IPS-18c (cell line): ENCODE data around the gene TMEM217.

Experiments
- H3K4me3 ChIP-seq: 2 replicates; pipeline ENCODE4 v1.7.0; 2013; ENCODE audit warnings: low read depth, mild to moderate bottlenecking, low read length, moderate library complexity; ENCODE audit not compliant: insufficient read depth
- H3K9me3 ChIP-seq: one replicate; pipeline ENCODE4 v1.6.1; 2013; ENCODE audit warnings: mild to moderate bottlenecking, low read length, moderate library complexity; ENCODE audit not compliant: control insufficient read depth, insufficient read depth

TMEM217 gene

DNA sequence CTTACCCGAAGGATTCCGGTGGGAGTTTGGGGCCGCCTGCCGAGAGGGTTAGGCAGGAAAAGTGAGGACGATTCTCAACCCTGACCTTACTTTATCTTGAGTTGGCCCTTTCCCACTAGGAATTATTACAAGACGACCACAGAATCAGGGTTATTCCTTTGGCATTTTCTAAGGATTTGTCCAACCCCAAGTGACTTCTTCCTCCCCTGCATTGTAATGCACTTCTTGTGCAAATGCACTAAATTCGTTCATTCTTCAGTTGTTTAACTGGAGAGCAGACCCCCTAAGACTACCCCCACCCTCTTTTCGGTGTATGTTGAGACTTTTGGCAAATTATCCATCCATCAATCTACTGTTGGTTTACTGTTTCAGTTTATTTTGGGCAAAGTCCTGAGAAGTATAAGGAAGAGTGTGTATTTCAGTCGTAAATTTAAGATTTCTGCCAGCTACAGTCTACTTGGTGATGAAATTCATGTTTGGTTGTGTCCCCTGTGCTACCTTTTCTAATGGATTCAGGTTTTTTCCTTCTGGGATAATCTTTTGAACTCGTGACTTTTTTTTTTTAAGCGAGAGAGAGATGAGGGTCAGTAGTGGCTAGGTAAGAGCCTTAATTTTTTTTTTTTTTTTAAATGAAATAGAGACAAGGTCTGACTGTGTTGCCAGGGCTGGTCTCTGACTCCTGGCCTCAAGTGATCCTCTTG is 611 bp upstream of the TMEM217 start:
- H3K9me3 ChIP-seq = no peaks in the 10 kb centered on the region
- peak overlapping the region; percentile 82 for H3K4me3 ChIP-seq

DNA sequence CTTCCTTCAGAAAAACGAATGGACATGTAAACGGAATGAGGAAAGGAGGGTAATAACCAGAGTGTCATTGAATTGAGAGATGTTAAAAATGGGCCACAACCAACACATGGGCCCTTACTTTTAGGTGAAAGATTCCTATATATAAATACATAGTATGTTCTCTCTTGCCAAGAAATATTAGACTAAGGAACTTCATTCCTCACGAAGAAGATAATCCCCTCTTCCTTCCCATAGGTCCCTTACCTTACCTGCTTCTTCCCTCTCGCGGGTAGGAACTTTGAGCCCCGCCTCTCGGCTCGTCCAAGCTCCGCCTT is 667 bp downstream of the TMEM217 start:
- H3K9me3 ChIP-seq = no peaks in the 10 kb centered on the region
- peak overlapping the region; percentile 36; the same call in 1 of the 2 replicates for H3K4me3 ChIP-seq

DNA sequence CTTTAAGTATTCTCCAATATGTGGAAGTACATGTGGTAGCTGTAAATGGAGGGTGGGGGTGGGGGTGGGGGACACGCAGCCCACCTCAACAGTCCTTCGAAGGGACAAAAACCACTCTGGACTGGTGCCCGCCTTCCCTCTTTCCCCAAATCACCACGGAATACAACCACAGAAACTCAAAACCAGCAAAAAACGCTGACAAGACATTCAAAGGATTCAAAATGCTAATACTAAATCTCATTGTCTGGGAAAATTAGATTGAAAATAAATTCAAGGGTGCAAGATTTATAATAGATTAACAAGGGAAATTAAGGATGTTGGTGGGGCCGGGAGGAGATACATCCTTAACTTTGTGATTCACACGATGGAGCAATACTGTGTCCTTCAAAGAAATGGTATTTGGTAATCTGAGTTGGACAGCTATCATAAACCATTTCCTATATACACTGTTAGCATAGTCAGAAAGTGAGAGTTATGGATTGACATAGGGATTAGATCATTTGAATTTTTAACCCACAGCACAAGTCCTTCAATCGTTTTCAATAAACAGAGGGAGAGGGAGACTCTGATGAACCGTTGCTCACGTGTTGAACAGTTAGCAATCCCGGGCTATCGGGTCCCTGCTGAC is 1.1 kb downstream of the TMEM217 start:
- Histone ChIP-seq H3K4me3 (peak overlapping the region; percentile 36; the same call in 1 of the 2 replicates), H3K9me3 (no peaks in the 10 kb centered on the region)

DNA sequence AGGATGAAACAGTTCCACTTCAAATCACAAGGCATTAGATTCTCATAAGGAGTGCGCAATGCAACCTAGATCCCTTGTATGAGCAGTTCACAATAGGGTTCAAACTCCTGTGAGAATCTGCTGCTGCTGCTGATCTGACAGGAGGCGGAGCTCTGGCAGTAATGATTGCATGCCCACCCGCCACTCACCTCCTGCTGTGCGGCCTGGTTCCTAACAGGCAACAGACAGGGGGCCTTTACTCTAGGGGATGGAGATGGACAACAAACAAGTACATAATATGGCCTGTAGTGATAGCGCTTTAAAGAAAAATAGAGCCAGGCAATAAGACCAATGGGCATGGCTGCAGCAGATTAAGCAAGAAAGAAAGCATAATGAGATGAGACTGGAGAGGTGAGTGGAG is 3.1 kb downstream of the TMEM217 start:
- Histone ChIP-seq H3K9me3 (no peaks in the 10 kb centered on the region), H3K4me3 (no peak overlapping the region)

DNA sequence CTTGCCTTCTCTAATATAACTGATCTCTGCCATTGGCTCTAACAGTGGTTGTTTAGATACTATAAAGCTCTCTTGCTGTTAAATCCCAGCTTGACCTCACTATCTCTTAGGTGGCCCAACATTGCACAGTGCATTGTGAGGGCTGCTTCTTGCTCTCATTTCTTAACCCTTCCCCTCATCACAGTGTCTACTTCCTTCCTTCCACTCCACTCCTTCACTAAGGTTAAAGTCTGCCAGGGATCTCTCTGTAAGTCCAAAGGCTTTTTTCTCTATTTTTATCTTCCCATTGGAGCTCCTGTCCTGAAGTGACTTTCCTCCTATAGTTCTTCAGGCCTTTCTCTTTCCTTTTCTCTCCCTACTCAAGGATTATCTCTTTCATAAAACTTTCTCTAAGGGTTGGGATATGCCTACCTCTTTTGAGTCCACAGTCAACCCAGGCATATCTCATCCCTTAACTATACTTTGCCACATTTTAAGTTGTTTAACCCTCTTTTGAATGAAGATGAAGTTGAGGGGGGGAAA is 4.4 kb downstream of the TMEM217 start:
- Histone ChIP-seq H3K4me3 (no peak overlapping the region), H3K9me3 (no peaks in the 10 kb centered on the region)

DNA sequence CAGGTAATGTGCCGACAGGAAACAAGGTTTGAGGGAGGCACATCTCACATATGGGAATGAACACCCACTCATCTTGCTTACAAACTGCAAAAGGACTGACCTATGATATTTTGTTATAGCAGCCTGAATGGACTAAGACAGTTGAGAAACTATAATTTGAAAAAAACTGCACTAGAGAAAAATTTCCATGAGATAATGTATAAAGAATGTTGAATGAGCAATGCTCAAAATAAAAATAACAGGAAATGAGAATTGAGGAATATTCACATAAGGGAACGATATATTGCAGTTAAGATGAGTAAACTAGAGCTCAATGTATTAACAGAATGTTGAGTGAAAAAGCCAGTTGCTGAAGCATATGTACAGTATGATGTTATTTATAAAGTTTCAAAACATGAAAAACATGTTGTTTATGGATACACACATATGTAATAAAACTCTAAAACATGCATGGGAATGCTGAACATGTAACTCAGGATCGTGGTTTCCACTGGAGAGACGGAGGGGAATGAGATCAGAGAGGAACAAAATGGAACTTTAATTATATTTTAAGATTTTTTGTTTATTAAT is 6.6 kb downstream of the TMEM217 start:
- no peak overlapping the region for H3K4me3 ChIP-seq

DNA sequence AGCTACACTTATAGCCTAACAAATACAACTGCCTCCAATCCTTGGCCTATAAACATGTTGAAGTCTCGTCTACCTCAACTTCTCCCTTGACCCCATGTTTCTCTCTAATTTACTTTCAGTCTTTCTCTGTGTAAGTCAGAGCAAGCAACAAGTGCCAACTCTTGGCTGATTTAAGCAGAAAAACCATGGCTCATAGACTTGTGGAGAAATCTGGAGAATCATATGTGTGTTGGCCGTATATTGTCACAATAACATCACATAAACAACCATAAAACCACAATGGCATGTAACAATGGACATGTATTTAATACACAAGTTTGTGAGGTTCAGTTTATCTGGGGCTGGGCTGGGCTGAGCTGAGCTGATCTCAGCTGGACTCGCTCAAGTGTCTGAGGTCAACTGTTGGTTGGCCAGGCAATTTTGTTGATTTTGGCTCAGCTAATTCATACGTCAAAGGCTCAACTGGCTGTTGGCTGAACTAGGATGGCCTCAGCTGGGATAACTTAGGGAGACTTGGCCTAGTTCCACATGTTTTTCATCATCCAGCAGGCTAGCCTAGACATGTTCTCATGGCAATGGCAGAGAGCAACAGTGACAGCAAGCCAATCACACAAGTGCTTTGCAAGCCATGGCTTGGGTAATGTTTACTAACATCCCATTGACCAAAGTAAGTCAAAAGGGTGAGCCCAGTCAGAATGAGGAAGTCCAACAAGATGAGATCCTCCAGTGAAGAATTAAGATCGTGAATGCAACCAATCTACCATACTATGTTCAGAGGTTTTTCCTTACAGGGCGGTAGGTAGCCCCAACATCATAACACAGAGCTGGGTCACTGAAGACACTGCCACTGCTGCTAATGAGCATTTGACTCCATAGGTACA is 13.3 kb downstream of the TMEM217 start:
- no peak overlapping the region for H3K4me3 ChIP-seq
- no peaks in the 10 kb centered on the region for H3K9me3 ChIP-seq

More for the DNA sequence above, 6.6 kb downstream of the TMEM217 start:
- no peaks in the 10 kb centered on the region for H3K9me3 ChIP-seq

DNA sequence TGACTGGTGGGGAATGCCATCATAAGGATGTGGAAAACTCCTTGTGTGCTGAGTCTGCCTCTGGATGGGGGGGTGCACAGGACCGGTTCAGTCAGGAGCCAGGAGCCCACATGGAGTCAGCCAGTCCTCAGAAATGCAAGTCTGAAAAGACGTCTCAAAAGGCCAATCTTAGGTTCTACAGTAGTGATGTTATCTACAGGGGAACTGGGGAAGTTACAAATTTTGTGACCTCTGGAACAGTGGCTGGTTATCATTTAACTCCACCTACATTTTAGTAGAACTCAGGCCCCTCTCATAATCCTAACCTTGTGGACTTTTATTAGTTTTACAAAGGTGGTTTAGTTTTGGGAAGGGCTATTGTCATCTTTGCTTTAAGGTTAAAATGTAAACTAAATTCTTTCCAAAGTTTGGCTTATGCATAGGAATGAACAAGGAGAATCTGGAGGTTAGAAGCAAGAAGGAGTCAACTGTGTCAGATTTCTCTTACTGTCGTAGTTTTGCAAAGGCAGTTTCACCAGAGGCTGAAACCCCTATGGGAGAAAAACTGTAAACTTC is 14.1 kb downstream of the TMEM217 start:
- Histone ChIP-seq H3K9me3 (no peaks in the 10 kb centered on the region), H3K4me3 (no peak overlapping the region)

DNA sequence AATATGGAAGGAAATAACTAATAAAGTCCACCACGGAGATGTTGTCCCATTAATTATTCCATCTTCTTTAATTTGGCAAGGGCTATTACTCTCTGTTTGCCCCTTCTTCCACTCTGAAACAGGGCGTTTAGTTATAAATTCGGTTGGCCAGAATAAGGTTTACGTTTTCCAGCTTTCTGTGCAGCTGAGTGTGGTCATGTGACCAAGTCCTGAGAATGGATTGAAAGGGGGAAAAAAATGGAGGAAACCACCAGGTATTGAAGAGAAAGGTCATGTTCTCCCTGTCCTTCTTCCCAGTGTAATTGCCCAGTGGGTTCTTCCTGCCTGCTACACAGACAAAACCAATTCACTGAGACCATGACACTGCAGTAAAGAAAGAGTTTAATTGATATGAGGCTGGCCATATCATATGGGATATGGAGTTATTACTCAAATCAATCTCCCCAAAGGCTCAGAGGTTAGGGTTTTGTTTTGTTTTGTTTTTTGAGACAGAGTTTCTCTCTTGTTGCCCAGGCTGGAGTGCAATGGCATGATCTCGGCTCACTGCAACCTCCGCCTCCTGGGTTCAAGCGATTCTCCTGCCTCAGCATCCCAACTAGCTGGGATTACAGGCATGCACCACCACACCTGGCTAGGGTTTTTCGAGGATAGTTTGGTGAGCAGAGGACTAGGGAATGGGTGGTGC is 14.7 kb downstream of the TMEM217 start:
- no peak overlapping the region for H3K4me3 ChIP-seq
- H3K9me3 ChIP-seq = no peaks in the 10 kb centered on the region

DNA sequence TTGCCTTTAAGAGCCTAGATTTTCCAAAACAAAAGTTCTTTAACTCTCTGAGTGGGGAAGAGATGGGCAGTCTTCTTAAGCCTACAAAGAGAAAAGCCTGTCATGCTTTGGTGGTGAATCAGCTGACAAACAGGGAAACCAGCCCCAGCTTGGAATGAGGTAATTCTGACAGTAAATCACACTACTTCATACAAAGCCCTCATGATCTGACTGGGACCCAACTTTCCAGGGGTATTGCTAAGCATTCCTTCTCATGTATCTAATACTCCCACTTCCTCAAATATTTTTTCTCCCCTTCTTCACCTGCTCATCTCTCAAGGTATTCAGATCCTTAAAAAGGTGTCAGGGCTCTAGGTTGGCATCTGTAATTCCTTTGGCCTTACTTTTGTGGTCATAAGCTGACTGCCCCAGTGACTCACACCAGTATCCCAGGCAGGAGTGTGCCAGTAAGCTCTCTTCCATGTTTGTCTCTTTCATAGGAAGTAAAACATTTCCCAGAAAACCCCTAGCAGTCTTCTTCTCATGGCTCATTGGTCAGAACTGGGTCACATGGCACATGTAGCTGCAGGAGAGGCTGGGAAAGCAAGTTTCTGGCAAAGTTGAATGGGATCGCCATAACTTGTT is 15.4 kb downstream of the TMEM217 start:
- no peaks in the 10 kb centered on the region for H3K9me3 ChIP-seq
- H3K4me3 ChIP-seq = no peak overlapping the region

DNA sequence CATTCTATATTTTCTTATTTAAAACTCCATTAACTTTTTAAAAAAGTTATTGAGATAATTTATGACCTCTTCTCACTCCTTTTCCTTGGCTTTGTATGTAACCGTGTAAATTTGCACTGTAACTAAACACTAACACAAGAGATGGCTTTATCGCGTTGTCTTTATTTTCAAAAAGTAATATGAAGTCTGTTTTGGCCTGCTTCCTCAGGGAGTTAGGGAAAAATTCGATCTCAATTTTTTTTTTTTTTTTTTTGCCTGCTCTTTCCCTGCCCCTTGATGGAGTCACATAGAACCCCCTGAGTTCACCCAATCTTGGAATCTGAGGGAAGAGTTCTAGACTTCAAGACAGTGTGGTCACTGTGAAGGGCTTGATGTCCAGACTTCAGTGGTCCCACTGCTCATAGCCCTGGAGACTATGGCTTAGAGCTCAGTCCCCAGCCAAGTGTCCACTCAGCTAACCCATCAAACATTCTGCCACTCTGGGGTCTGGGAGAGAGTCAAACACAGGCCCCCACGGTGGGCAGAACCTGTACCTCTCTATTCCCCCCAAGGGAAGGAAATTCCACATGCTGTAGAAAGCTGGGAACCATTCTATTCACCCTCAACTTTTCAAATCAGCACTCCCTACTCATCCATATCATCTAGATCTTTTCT is 16.0 kb downstream of the TMEM217 start:
- Histone ChIP-seq H3K4me3 (no peak overlapping the region), H3K9me3 (no peaks in the 10 kb centered on the region)

DNA sequence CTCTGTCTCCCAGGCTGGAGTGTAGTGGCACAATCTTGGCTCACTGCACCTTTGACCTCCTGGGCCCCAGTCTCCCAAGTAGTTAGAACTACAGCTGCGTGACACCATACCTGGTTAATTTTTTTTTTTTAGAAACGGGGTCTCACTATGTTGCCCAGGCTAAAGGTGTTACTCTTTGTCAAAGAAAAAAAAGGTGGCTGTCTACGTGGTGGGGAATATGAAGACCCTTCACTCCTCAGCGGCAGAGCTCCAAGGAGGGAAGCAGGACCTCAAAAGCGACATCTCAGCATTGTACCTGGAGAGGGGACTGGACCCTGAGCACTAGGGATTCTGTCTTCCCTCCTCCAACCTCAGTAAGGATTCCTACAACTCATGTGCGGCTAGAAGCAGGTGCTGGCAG is 16.8 kb downstream of the TMEM217 start:
- H3K9me3 ChIP-seq = no peaks in the 10 kb centered on the region
- no peak overlapping the region for H3K4me3 ChIP-seq

DNA sequence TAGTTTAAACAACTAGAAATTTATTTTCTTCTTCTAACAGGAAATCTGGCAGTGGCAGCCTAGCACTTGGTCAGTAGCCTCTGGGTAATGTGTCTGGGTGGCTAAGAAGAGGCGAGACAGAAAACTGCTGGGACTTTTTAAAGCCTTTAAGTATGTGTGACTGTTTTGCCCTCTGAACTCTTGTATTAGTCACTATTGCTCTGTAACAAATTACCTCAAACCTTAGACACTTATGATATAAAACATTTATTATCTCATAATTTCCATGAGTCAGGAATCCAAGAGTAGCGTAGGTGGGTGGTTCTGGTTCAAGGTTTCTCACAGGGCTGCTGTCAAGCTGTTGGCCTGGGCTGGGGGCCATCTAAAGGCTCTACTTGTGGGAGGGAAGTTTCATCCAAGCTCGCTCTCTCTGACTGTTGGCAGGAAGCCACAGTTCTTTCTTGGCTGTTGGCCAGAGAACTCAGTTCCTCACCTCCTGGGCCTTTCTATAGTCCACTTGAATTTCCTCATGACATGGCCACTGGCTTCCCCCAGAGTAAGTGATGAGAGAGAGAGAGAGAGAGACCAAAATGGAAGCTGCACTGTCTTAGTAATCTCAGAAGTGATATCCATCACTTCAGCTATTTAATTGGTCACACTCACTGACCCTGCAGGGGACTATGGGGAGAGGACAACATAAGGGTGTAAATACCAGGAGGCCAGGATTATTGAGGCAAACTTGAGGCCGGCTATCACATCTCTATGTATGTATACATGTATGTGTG is 17.8 kb downstream of the TMEM217 start:
- Histone ChIP-seq H3K9me3 (no peaks in the 10 kb centered on the region), H3K4me3 (no peak overlapping the region)

DNA sequence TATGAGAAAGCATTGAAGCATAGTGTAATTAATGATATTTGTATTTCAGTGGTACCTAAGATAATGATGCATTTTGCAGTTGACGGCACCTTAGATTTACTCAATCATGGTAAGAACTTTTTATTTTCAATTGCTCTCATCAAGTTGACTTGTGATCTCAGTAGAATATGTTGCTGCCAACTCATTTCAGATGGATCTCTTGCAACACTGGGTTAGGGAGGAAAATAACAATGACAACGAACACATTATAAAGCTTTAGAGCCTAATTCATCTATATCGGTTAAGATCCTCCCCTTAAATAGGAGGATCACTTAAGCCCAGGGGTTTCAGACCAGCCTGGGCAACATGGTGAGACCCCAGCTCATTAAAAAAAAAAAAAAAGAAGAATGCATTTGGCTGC is 18.4 kb downstream of the TMEM217 start:
- Histone ChIP-seq H3K9me3 (no peaks in the 10 kb centered on the region), H3K4me3 (no peak overlapping the region)

DNA sequence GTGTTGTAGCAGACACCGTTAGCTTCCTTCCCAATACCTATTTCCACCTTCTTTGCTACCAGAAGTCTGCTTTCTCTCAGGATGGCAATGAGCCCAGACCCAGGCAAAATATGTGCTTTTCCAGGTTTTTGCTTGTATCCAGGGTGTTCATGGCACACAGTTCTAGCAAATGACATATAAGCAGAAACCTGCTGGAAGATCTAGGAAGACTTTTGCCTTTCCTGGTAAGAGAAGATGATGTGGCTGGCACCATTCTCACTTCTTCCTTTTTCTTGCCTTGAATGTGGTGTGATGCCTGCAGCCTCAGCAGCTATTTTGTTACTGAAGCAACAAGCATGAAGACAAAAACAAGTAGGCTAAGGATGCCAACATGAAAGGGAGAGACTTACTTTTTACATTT is 19.6 kb downstream of the TMEM217 start:
- Histone ChIP-seq H3K9me3 (no peaks in the 10 kb centered on the region), H3K4me3 (no peak overlapping the region)
